HCT116 (cell line): Measurements from ENCODE around the gene GATAD2B. TPM values are rescaled to one million over a fixed set of nuclear protein-coding genes. Genes with fewer than 3 reads are reported as not detected.

Experiments used
- ATAC-seq: fragments of 200-7000 bp; cut with Tn5 transposase; 2 replicates; pipeline ENCODE4 v1.9.1; 2020; ENCODE audit warnings: mild to moderate bottlenecking, moderate library complexity
- BruUV-seq: library from RNA; stranded (reverse); fragments of 400-500 nt; replicated peaks from 2 replicates; lab custom pipeline; 2021; lab: Mats Ljungman, UMichigan
- CTCF ChIA-PET: fragments of 300-600 bp; sonication (Branson Sonifier 250); formaldehyde crosslinking; loops from one replicate; lab custom pipeline; 2021; ENCODE audit warnings: antibody characterized with exemption; lab: Charles Lee
- POLR2A ChIA-PET: fragments of 300-600, 350-600 bp; sonication (Branson Sonifier 250); formaldehyde crosslinking; loops from one replicate; lab custom pipeline; 2021; ENCODE audit warnings: antibody characterized with exemption; lab: Charles Lee
- RAD21 ChIA-PET, 2 experiments: fragments of 300-600 bp; sonication (Branson Sonifier 250); formaldehyde crosslinking; loops; one replicate each; lab custom pipeline; 2023; ENCODE audit warnings: low total read pairs in 2 of 2; ENCODE audit not compliant: uncharacterized antibody in 2 of 2, unreplicated experiment in 2 of 2, low non-redundant PET in 1 of 2; lab: Charles Lee
- DNase-seq: peaks from one replicate; pipeline ENCODE4 v3.0.0-alpha.2; 2010; ENCODE audit warnings: low read depth, low spot score
- H2AFZ ChIP-seq: fragments of 200-600 bp; shearing (Covaris generic), sonication (generic); 2 replicates; pipeline ENCODE4 v1.6.1; 2017; ENCODE audit warnings: low read depth, mixed run types, mixed read lengths, antibody characterized with exemption, low read length; ENCODE audit not compliant: poor library complexity, severe bottlenecking
- H3K27ac ChIP-seq: 2 replicates; pipeline ENCODE4 v1.5.1; 2012; ENCODE audit warnings: low read depth, low read length
- H3K27me3 ChIP-seq: fragments of 200-600 bp; sonication (generic); 2 replicates; pipeline ENCODE4 v1.6.1; 2016; ENCODE audit warnings: mixed run types, low read length, mixed read lengths; ENCODE audit not compliant: insufficient read depth
- H3K36me3 ChIP-seq, 2 experiments: fragments of 200-500 bp in 1 of 2; fragments of 200-600 bp in 1 of 2; sonication (Bioruptor generic) in 1 of 2; sonication (generic) in 1 of 2; 2 replicates each; pipeline versions ENCODE4 v1.5.1 to v1.6.1; 2014 to 2016; ENCODE audit warnings: low read length in 2 of 2, inconsistent platforms in 1 of 2, mixed read lengths in 1 of 2, mixed run types in 1 of 2; ENCODE audit not compliant: insufficient read depth in 2 of 2, control insufficient read depth in 1 of 2
- H3K4me1 ChIP-seq, 2 experiments: fragments of 200-600 bp in 1 of 2; sonication (generic) in 1 of 2; 2 replicates each; pipeline versions ENCODE4 v1.5.1 to v1.6.1; 2012 to 2017; ENCODE audit warnings: low read length in 2 of 2, inconsistent platforms in 1 of 2, mild to moderate bottlenecking in 1 of 2, mixed read lengths in 1 of 2, mixed run types in 1 of 2, moderate library complexity in 1 of 2; ENCODE audit not compliant: insufficient read depth in 2 of 2, control insufficient read depth in 1 of 2
- H3K4me2 ChIP-seq: fragments of 200-600 bp; sonication (generic); 2 replicates; pipeline ENCODE4 v1.6.1; 2017; ENCODE audit warnings: mixed run types, low read length, mixed read lengths
- H3K4me3 ChIP-seq, 2 experiments: fragments of 200-600 bp in 1 of 2; sonication (generic) in 1 of 2; replicated peaks in 1 of 2; 2 replicates each; pipeline ENCODE4 v1.5.1; 2011 to 2016; ENCODE audit warnings: low read length in 2 of 2, control low read depth in 1 of 2, low read depth in 1 of 2, mild to moderate bottlenecking in 1 of 2, mixed read lengths in 1 of 2, mixed run types in 1 of 2
- H3K79me2 ChIP-seq: fragments of 200-600 bp; sonication (generic); 2 replicates; pipeline ENCODE4 v1.6.1; 2017; ENCODE audit warnings: mild to moderate bottlenecking, mixed run types, low read length, moderate library complexity, mixed read lengths; ENCODE audit not compliant: insufficient read depth
- H3K9ac ChIP-seq: fragments of 200-600 bp; sonication (generic); 2 replicates; pipeline ENCODE4 v1.6.1; 2016; ENCODE audit warnings: low read length, mixed read lengths
- H3K9me2 ChIP-seq: fragments of 200-600 bp; sonication (generic), shearing (Covaris generic); 2 replicates; pipeline ENCODE4 v1.6.1; 2017; ENCODE audit warnings: mixed run types, mild to moderate bottlenecking, moderate library complexity; ENCODE audit not compliant: insufficient read depth
- H3K9me3 ChIP-seq, 2 experiments: fragments of 200-500 bp in 1 of 2; fragments of 200-600 bp in 1 of 2; sonication (Bioruptor generic) in 1 of 2; sonication (generic) in 1 of 2; 2 replicates each; pipeline ENCODE4 v1.6.1; 2014 to 2017; ENCODE audit warnings: low read length in 2 of 2, mixed read lengths in 2 of 2, inconsistent platforms in 1 of 2, low read depth in 1 of 2, mild to moderate bottlenecking in 1 of 2, mixed run types in 1 of 2, moderate library complexity in 1 of 2; ENCODE audit not compliant: control insufficient read depth in 1 of 2, insufficient read depth in 1 of 2
- H4K20me1 ChIP-seq: fragments of 200-600 bp; sonication (generic), shearing (Covaris generic); 2 replicates; pipeline ENCODE4 v1.6.1; 2017; ENCODE audit warnings: mixed run types, mild to moderate bottlenecking, moderate library complexity; ENCODE audit not compliant: insufficient read depth
- CEBPB ChIP-seq: IDR thresholded peaks from 2 replicates; pipeline ENCODE4 v1.6.1; 2012; ENCODE audit warnings: low read depth
- ELF1 ChIP-seq: IDR thresholded peaks from 2 replicates; pipeline ENCODE4 v1.6.1; 2012; ENCODE audit warnings: low read depth, borderline replicate concordance
- EZH2 ChIP-seq: fragments of 200-600 bp; sonication (generic); IDR thresholded peaks from 2 replicates; pipeline ENCODE4 v1.6.1; 2017; ENCODE audit warnings: antibody characterized with exemption, mixed run types
- JUND ChIP-seq: IDR thresholded peaks from 2 replicates; pipeline ENCODE4 v1.6.1; 2012
- RAD21 ChIP-seq: IDR thresholded peaks from 2 replicates; pipeline ENCODE4 v1.6.1; 2012; ENCODE audit warnings: low read depth, mild to moderate bottlenecking
- SIN3A ChIP-seq: IDR thresholded peaks from 2 replicates; pipeline ENCODE4 v1.6.1; 2012; ENCODE audit warnings: low read depth
- SRF ChIP-seq: IDR thresholded peaks from 2 replicates; pipeline ENCODE4 v1.6.1; 2012; ENCODE audit warnings: low read depth
- ZFX ChIP-seq: fragments of 450-650 bp; IDR thresholded peaks from 2 replicates; pipeline ENCODE4 v1.6.1; 2017
- ZNF274 ChIP-seq: fragments of 200-500 bp; sonication (Bioruptor generic); IDR thresholded peaks from 2 replicates; pipeline ENCODE4 v1.6.1; 2014; ENCODE audit warnings: mild to moderate bottlenecking, low read depth, low read length, inconsistent platforms
- intact Hi-C: fragments of 100-400 bp; cut with micrococcal nuclease; formaldehyde crosslinking; loops from 2 replicates; pipeline ENCODE4 v1.10.0; 2022
- total RNA-seq: library from RNA; stranded (reverse); gene quantifications from one replicate; pipeline ENCODE4 v1.2.1, GENCODE V29; 2021; ENCODE audit not compliant: unreplicated experiment
- TF ChIP-seq, protein P1 (sequence below): IDR thresholded peaks from 2 replicates; pipeline ENCODE4 v1.6.1; 2011; ENCODE audit warnings: mild to moderate bottlenecking, low read length, moderate library complexity; ENCODE audit not compliant: insufficient replicate concordance; ENCODE audit errors: extremely low read depth

Gene GATAD2B
- total RNA-seq, 1 experiment from 2014 or later: 50.2 TPM

DNA sequence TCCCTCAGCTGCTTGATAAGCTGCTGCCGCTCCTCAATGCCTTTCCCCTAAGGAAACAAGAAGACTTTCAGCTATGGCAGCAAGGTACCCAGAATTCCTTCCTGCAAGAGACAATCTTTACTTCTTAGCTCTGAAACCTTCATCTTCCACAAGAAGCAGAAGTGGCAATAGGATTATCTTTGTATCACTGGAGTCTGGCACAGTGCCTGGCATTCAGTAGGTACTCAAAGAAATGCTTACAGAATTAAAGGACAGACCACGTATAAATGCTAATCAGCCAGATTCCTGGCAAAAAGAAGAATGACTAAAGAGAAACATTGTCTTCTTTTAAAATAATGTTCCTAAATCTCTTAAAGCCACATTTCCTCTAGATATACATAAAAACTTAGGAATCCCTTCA, 103.9 kb downstream of the GATAD2B start (continued):
- TF ChIP-seq, protein P1, sequence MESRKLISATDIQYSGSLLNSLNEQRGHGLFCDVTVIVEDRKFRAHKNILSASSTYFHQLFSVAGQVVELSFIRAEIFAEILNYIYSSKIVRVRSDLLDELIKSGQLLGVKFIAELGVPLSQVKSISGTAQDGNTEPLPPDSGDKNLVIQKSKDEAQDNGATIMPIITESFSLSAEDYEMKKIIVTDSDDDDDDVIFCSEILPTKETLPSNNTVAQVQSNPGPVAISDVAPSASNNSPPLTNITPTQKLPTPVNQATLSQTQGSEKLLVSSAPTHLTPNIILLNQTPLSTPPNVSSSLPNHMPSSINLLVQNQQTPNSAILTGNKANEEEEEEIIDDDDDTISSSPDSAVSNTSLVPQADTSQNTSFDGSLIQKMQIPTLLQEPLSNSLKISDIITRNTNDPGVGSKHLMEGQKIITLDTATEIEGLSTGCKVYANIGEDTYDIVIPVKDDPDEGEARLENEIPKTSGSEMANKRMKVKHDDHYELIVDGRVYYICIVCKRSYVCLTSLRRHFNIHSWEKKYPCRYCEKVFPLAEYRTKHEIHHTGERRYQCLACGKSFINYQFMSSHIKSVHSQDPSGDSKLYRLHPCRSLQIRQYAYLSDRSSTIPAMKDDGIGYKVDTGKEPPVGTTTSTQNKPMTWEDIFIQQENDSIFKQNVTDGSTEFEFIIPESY: no peak
- TF ChIP-seq EZH2: no peak
- TF ChIP-seq SRF: no peak
- TF ChIP-seq ZFX: no peak
- no peak for TF ChIP-seq ELF1
- TF ChIP-seq ZNF274: no peak
- no peak for TF ChIP-seq SIN3A
- no peak for TF ChIP-seq CEBPB
- TF ChIP-seq JUND: no peak

DNA sequence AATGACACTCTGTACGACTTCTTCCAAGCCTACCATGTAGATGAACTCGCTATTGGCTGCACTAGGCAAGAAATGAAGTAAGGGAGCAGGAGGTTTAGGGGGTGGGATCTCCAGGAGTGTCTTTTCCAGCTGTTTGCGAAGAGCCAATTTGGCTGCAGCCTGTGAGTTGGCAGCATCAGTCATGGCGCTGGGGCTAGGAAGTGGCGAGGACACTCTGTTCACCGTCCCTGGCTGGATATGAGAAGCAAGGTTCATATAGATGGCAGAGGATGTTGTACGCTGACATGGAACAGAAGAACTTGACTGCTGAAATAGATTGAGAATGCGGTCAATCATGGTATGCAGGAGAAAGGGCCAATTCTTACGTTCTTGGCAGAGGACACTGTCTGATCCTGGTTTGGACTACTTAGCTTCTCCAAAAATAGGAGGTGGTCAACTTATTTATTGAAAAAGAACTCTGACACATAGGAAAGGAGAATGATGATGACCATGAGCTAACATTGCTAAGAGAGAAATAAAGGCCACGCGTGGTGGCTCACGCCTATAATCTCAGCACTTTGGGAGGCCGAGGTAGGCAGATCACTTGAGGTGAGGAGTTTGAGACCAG, 106.4 kb downstream of the GATAD2B start:
- POLR2A ChIA-PET: interaction anchor here (0.8 kb wide), 1 partner anchor 174 kb away, joined by 4 read pairs; the partner anchor contains the start of gene RPS27
- no TSS peak for BruUV-seq

More for the DNA sequence above, 106.4 kb downstream of the GATAD2B start:
- DNase-seq: no peak
- ChIA-PET RAD21 (no interaction called here), CTCF (no interaction called here)
- no peak for TF ChIP-seq RAD21
- no peaks in the 10 kb centered on the region for H3K4me1 ChIP-seq
- no peaks in the 10 kb centered on the region for H3K9me2 ChIP-seq
- no peak overlapping the region for H2AFZ ChIP-seq
- H3K36me3 ChIP-seq: peaks cover 20 to 49% of the 10 kb centered on the region in 2 experiments
- H3K4me3 ChIP-seq: no peak overlapping the region
- no peak for ATAC-seq
- H3K27ac ChIP-seq: no peak overlapping the region
- H4K20me1 ChIP-seq: no peaks in the 10 kb centered on the region
- H3K4me2 ChIP-seq: no peak overlapping the region
- no peaks in the 10 kb centered on the region for H3K9me3 ChIP-seq
- H3K79me2 ChIP-seq: no peaks in the 10 kb centered on the region
- intact Hi-C loops: no loop called here
- no peaks in the 10 kb centered on the region for H3K27me3 ChIP-seq
- no peak overlapping the region for H3K9ac ChIP-seq
